ENCODE results near the gene TMIGD2.
"Not testable (repeated sequence)": the region's sequence is repeated elsewhere in the genome, so short reads cannot be mapped to it uniquely, and the experiment has no call there.

Gene TMIGD2

DNA sequence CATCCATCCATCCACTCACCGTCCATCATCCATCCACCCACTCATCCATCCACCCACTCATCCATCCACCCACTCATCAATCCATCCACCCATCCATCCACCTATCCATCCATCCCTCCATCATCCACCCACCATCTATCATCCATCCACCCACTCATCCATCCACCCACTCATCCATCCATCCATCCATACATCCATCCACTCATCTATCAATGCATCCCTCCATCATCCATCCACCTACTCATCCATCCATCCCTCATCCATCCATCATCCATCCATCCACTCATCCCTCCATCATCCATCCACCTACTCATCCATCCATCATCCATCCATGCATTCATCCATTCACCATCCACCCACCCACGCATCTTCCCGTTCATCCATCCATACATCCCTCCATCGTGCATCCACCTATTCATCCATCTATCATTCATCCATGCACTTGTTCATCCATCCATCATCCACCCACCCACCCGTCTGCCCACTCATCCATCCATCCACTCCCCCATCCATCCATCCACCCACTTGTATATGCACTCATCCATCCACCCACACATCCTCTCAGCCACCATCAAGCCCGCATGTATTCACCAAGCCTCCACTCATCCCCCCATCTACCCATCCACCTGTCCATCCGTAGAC lies 32.9 kb upstream of the TMIGD2 start:
- peaks cover 14% of the 10 kb centered on the region for H3K9me3 Mint-ChIP-seq
- peaks cover 20% of the 10 kb centered on the region for H3K4me1 Mint-ChIP-seq (ENCODE audit: low read depth)
- intact Hi-C loops (cut with micrococcal nuclease): no loop called here
- H3K27ac Mint-ChIP-seq: no peak overlapping the region
- H3K4me3 Mint-ChIP-seq: no peak overlapping the region
- no peaks in the 10 kb centered on the region for H3K36me3 Mint-ChIP-seq (ENCODE audit: low read depth)
- peaks cover 22% of the 10 kb centered on the region for H3K27me3 Mint-ChIP-seq

GRCh38 chr19:4329858-4330257 lies 27.7 kb upstream of the TMIGD2 start:
- Mint-ChIP-seq H3K4me3 (no peak overlapping the region), H3K36me3 (ENCODE audit: low read depth) (no peaks in the 10 kb centered on the region), H3K4me1 (ENCODE audit: low read depth) (peaks cover 35% of the 10 kb centered on the region), H3K9me3 (peaks cover 8% of the 10 kb centered on the region), H3K27me3 (peaks cover 52% of the 10 kb centered on the region), H3K27ac (peak overlapping the region; percentile 77)
- intact Hi-C loops (cut with micrococcal nuclease): loop anchor here (2.0 kb wide), 1 partner anchor 13 kb away; the partner anchor contains the start of gene MPND

- H3K9me3 Mint-ChIP-seq; H3K36me3 Mint-ChIP-seq (ENCODE audit: low read depth): not testable (repeated sequence)
- peaks cover 58% of the 10 kb centered on the region for H3K27me3 Mint-ChIP-seq
- intact Hi-C loops (cut with micrococcal nuclease): loop anchor here (2.0 kb wide), 1 partner anchor 14 kb away; the partner anchor contains the start of gene MPND
- H3K4me1 Mint-ChIP-seq (ENCODE audit: low read depth): peaks cover 35% of the 10 kb centered on the region
- peak overlapping the region; percentile 77 for H3K27ac Mint-ChIP-seq
- peak overlapping the region; percentile 82 for H3K4me3 Mint-ChIP-seq
Measured at GRCh38 chr19:4328991-4329681, 26.9 kb upstream of the TMIGD2 start.

DNA sequence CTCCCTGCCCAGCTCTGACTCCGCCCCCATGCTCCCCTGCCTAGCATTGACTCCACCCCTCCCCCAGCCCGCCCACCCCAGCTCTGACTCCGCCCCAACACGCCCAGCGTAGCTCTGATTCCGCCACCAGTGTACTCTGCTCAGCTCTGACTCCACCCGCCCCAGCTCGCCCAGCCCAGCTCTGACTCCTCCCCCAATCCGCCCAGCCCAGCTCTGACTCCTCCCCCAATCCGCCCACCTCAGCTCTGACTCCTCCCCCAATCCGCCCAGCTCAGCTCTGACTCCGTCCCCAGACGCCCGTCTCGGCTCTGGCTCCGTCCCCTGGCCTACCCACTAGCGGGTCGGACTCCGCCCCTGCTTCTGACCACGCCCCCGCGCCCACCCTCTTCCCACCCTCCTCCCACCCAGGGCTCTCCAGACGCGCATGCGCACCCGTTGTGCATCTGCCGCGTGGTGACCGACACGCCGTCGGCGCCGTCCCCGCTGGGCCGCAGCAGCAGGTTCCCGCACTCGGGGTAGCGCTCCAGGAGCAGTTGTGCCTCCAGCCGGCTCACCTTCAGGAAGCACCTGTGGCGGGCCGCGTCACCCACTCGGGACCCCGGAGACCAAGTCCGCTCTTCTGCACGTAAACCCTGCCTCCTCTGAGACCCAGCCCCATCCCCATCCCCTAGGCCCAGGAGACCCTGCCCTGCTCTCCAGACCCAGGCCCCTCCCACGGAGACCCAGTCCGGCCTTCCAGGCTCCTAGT lies 26.2 kb upstream of the TMIGD2 start:
- intact Hi-C loops (cut with micrococcal nuclease): loop anchor here (2.0 kb wide), 1 partner anchor 14 kb away; the partner anchor contains the start of gene MPND
- H3K9me3 Mint-ChIP-seq: no peaks in the 10 kb centered on the region
- peaks cover 60% of the 10 kb centered on the region for H3K27me3 Mint-ChIP-seq
- peak overlapping the region; percentile 77 for H3K27ac Mint-ChIP-seq
- H3K4me3 Mint-ChIP-seq: peak overlapping the region; percentile 82
- H3K4me1 Mint-ChIP-seq (ENCODE audit: low read depth): peaks cover 35% of the 10 kb centered on the region
- H3K36me3 Mint-ChIP-seq (ENCODE audit: low read depth): no peaks in the 10 kb centered on the region

DNA sequence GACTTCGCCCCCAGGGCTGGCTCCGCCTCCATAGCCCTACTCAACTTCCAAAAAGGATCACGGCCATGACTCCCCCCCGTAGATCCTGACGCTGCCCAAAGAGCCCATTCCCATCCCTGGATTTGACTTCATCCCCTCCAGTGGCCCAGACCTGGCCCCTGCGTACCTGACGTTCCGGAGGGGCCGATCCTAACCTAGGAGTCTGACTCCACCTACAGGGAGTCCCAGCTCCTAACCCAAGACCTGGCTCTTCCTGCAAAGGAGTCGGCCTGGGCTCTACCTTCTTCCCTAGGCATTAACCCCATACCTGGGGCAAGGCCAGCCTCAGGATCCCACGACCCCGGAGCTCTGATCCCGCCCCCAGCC lies 25.7 kb upstream of the TMIGD2 start:
- Mint-ChIP-seq H3K4me3 (peak overlapping the region; percentile 82), H3K4me1 (ENCODE audit: low read depth) (peaks cover 35% of the 10 kb centered on the region), H3K27me3 (peaks cover 60% of the 10 kb centered on the region), H3K9me3 (no peaks in the 10 kb centered on the region), H3K27ac (peak overlapping the region; percentile 77), H3K36me3 (ENCODE audit: low read depth) (no peaks in the 10 kb centered on the region)
- intact Hi-C loops (cut with micrococcal nuclease): loop anchor here (2.0 kb wide), 1 partner anchor 15 kb away; the partner anchor contains the start of gene MPND

DNA sequence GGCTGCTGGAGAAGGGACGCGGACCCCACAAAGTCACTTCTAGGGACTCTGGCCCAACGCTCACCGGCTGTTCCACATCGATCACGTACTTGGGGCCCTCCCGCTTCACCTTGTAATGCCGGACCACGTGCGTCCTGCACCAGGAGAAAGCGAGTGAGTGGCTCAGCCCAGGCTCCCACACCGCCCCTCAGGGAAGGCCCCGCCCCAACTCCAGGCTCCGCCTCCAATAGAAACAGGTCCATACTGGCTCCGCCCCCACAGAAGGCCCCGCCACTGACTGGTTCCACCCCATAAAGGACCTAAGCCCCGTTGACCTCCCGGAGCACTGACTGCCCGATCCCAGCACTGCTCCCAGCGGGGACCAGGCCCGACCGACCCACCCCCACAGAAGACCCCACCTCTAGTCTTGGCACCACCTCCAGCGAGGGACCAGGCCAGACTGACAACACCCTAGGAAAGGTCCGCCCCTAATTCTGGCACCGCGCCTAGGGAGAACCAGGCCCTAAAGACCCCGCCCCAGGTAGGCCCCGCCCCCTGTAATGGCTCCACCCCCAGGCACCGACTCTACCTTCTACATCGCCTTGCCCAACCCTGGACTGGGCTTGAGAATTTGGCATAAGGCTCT lies 25.2 kb upstream of the TMIGD2 start:
- intact Hi-C loops (cut with micrococcal nuclease): no loop called here
- H3K36me3 Mint-ChIP-seq (ENCODE audit: low read depth): no peaks in the 10 kb centered on the region
- H3K27me3 Mint-ChIP-seq: peaks cover 60% of the 10 kb centered on the region
- peaks cover under 1% of the 10 kb centered on the region for H3K9me3 Mint-ChIP-seq
- H3K4me1 Mint-ChIP-seq (ENCODE audit: low read depth): peaks cover 35% of the 10 kb centered on the region
- peak overlapping the region; percentile 77 for H3K27ac Mint-ChIP-seq
- H3K4me3 Mint-ChIP-seq: peak overlapping the region; percentile 82

DNA sequence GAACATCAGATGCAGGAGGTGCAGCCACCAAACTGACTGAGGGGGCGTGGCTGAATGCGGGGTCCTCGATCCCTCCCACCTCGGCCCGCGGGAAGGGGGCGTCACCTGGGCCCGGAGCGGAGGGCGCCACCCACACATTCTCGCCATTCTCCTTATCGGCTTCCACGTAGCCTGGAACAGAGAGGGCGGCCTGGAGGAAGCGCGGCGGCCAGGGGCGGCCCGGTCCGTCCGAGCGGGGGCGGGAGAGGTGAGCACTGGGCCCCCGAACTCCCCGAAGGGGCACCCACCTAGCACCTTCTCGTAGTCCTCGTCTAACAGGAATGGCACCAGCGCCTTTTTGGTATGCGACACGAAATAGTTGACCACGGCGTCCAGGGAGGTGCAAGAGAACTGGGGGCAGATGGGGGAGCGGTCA lies 24.7 kb upstream of the TMIGD2 start:
- H3K36me3 Mint-ChIP-seq (ENCODE audit: low read depth): no peaks in the 10 kb centered on the region
- peaks cover 60% of the 10 kb centered on the region for H3K27me3 Mint-ChIP-seq
- H3K27ac Mint-ChIP-seq: no peak overlapping the region
- peak overlapping the region; percentile 82 for H3K4me3 Mint-ChIP-seq
- H3K4me1 Mint-ChIP-seq (ENCODE audit: low read depth): peaks cover 35% of the 10 kb centered on the region
- H3K9me3 Mint-ChIP-seq: peaks cover 6% of the 10 kb centered on the region
- intact Hi-C loops (cut with micrococcal nuclease): no loop called here

DNA sequence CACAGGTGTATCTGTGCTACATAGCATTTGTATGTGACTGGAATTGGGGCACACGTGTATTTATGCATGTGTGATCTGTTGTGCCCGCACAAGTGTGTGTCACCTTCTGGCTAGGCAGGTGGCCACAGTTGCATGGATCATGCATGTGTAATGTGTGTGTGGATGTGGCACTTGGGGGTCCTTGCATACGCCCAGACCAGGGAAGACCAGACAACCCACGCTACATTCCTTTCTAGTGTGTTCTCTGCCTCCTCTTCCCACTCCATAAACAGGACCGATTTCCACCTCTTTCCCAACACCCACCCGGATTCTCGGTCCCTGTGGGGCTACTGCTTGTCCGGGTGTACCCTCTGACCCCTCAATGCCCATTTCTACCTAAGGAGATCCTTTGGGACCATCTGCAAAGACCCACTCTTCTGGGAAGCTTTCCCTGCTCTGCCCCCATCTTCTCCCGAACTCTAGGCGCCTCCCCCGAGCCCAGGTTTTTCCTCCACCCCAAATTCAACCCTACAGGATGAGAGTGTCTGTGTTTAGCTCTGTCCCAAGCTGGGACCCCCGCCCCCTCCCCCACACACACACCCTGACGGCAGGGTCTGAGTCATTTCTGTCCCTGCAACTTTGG lies 24.1 kb upstream of the TMIGD2 start:
- Mint-ChIP-seq H3K9me3 (peaks cover 11% of the 10 kb centered on the region), H3K27ac (no peak overlapping the region), H3K36me3 (ENCODE audit: low read depth) (no peaks in the 10 kb centered on the region)

GRCh38 chr19:4324228-4324627 lies 22.0 kb upstream of the TMIGD2 start:
- peaks cover 46% of the 10 kb centered on the region for H3K4me1 Mint-ChIP-seq (ENCODE audit: low read depth)
- no peak overlapping the region for H3K27ac Mint-ChIP-seq
- peaks cover 10% of the 10 kb centered on the region for H3K36me3 Mint-ChIP-seq (ENCODE audit: low read depth)
- H3K4me3 Mint-ChIP-seq: no peak overlapping the region
- intact Hi-C loops (cut with micrococcal nuclease): no loop called here
- H3K27me3 Mint-ChIP-seq: peaks cover 50% of the 10 kb centered on the region
- H3K9me3 Mint-ChIP-seq: peaks cover 27% of the 10 kb centered on the region

More for the DNA sequence above, 24.1 kb upstream of the TMIGD2 start:
- Mint-ChIP-seq H3K4me1 (ENCODE audit: low read depth) (peaks cover 35% of the 10 kb centered on the region), H3K4me3 (peak overlapping the region; percentile 48), H3K27me3 (peaks cover 60% of the 10 kb centered on the region)
- intact Hi-C loops (cut with micrococcal nuclease): no loop called here

GRCh38 chr19:4323692-4324091 lies 21.5 kb upstream of the TMIGD2 start:
- intact Hi-C loops (cut with micrococcal nuclease): no loop called here
- Mint-ChIP-seq H3K36me3 (ENCODE audit: low read depth) (peaks cover 14% of the 10 kb centered on the region), H3K27me3 (peaks cover 45% of the 10 kb centered on the region), H3K4me1 (ENCODE audit: low read depth) (peaks cover 46% of the 10 kb centered on the region), H3K4me3 (no peak overlapping the region), H3K9me3 (peaks cover 32% of the 10 kb centered on the region), H3K27ac (no peak overlapping the region)

- Mint-ChIP-seq H3K27me3 (peaks cover 41% of the 10 kb centered on the region), H3K9me3 (peaks cover 38% of the 10 kb centered on the region), H3K4me1 (ENCODE audit: low read depth) (peaks cover 46% of the 10 kb centered on the region), H3K27ac (no peak overlapping the region), H3K4me3 (no peak overlapping the region), H3K36me3 (ENCODE audit: low read depth) (peaks cover 14% of the 10 kb centered on the region)
- intact Hi-C loops (cut with micrococcal nuclease): no loop called here
Measured at GRCh38 chr19:4322942-4323665, 20.9 kb upstream of the TMIGD2 start.

DNA sequence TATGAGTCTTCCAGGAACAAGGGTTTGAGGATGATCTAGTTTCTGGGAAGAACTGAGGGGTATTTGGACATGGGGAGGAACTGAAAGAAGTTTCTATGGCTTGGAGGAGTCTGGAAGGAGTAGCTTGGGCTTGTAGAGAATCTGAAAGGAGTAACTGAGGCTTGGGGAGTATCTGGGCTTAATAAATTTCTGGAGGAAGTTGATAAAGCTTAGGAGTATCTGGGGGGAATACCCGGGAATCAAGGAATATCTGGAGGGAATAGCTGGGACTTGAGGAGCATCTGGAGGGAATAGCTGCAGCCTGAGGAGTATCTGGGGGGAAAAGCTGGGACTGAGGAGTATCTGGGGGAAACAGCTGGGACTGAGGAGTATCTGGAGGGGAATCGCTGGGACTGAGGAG lies 18.2 kb upstream of the TMIGD2 start:
- Mint-ChIP-seq H3K9me3 (peaks cover 38% of the 10 kb centered on the region), H3K4me3 (no peak overlapping the region), H3K4me1 (ENCODE audit: low read depth) (peaks cover 26% of the 10 kb centered on the region), H3K27ac (no peak overlapping the region), H3K36me3 (ENCODE audit: low read depth) (peaks cover 14% of the 10 kb centered on the region), H3K27me3 (peaks cover 24% of the 10 kb centered on the region)
- intact Hi-C loops (cut with micrococcal nuclease): no loop called here
